A549 treated with CORT108297 at 1 μM for 4 hours (cell line): Measurements from ENCODE around the gene NME4. TPM values are rescaled to one million over a fixed set of nuclear protein-coding genes. Genes with fewer than 3 reads are reported as not detected.

Source experiments
- total RNA-seq: library from RNA; stranded (reverse); fragments of 200-300 nt; extraction: Qiagen RNA extraction; gene quantifications from 5 replicates; pipeline ENCODE4 v1.2.3, GENCODE V29; 2022

The NME4 gene
- 274 to 468 TPM (median 443 TPM) in 5 replicates for total RNA-seq

DNA sequence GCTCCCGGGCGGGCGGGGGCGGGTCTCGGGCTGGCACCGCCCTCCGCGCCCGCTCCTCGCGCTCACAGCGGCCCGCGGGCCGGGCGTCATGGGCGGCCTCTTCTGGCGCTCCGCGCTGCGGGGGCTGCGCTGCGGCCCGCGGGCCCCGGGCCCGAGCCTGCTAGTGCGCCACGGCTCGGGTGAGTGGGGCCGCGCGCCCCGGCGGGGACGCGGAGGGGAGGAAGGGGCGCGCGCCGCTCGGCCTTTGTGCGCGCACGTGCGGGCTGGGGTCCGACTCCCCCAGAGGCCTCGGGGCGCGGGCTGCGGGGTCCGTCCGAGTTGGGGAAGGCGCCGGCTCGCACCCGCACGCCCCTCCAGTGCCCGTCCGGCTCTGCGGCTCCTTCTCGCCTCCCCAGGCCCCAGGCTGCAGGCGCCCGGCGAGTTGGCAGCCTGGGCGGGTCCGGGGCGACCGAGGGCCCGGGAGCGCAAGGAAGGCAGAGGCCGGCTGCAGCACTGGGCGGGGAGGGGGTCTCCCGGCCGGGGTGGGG lies at the start of gene NME4:
Gene NME4, plus strand, starts transcription at position 65 of the 527 bp plus-strand sequence. Its CDS starts 24 bp downstream, at position 89.

DNA sequence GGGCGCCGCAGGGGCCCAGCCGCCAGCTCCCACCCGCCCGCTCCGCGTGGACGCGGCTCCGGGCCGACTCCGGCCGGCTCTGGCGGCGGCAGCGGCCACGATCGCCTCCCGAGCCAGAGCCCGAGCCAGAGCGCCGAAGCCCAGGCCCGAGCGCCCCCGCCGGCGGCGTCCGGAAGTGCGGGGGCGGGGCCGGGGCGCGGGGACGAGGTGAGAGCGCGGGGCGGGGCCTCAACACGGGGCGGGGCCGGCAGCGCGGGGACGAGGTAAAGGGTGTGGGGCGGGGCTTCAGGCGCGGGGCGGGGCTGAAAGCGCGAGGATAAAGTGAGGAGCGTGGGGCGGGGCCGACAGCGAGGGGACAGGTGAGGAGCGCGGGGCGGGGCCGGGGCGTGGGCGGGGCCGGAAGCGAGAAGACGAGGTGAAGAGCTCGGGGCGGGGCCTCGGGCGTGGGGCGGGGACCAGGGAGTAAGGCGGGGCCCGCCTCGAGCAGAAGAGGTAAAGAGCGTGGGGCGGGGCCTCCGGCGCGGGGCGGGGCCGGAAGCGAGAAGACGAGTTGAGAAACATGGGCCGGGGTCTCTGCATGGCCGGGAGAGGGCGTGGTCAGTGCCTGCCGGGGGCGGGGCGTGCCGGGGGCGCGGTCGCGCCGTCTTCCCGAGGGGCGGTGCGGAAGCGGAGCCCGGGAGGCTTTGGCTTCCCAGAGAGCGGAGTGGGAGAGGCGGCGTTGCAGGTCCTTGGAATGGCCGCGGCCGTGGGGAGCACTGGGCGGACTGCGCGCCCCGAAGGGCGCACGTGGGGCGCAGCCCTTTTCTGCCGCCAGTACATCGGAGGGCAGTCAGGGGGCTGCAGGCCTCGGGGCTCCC lies 44.2 kb upstream of the NME4 start, which contains the start of gene AXIN1:
Gene AXIN1, minus strand, starts transcription at position 177 of the 857 bp plus-strand sequence. CDS start 5,698 bp downstream, outside the sequence.

DNA sequence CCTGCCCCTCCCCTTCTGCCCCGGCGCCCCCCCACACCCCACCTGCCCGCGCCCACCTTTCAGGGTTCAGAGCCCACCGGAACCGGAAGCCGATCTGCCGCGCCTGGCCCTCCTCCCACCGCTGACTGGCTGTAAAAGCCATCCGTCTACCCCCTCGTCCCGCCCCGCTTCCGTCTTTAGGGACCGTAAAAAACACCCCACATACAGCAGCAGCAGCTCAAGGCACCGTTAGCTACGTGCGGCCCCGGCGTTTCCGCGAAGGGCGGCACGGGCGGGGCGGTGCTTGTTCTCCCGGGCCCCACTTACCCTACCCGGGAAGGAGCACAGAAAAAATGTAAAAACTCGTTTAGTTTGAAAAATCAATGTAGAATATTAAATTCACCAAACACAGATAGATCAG lies 26.6 kb upstream of the NME4 start, which contains the start of gene MRPL28:
Gene MRPL28, minus strand, starts transcription at position 96 of the 400 bp plus-strand sequence. CDS start 320 bp downstream, outside the sequence.

DNA sequence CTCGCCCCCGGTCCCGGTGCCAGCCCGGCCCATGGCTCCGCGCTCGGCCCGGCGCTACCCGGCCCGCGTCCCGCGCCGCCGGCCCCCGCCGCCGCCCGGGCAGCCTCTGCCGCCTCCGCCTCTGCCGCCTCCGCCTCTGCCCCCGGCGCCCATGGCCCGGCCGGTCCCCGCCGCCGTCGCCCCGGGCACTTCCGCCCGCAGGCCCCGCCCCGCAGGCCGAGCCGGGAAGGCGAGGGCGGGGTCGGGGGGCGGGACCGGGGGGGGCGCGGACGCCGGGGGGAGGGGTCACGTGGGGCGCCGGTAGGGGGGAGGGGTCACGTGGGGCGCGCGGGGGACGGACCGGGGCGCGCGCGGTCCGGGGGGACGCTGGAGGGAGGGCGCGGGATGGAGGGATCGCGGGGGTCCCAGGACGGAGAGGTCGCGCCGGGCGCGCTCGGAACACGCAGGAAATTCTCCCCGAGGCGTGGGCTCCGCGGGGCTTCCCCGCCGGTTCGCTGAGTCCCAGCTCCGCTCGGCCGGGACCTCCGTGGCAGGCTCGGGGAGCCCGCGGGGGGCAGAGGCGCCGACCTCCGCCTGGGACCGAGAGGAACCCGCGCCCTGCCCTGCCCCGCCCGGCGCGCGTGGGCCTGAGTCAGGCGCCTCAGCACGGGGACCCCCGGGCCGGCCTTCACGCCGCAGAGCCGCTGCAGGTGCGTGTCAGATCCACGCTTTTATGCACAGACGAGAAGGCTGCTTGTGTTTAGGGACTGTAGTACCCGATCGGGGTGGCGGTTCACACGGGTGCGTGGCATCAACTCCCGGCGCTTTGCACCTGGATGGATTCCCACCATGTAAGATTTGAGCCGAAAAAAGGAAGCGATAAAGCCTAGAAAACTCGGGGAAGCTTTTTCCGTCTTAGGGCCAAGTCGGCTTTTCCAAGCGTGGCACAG lies 14.9 kb upstream of the NME4 start, which contains the start of gene PGAP6:
Gene PGAP6, minus strand, starts transcription at position 190 of the 929 bp plus-strand sequence. Its CDS starts 157 bp downstream, at position 33.

DNA sequence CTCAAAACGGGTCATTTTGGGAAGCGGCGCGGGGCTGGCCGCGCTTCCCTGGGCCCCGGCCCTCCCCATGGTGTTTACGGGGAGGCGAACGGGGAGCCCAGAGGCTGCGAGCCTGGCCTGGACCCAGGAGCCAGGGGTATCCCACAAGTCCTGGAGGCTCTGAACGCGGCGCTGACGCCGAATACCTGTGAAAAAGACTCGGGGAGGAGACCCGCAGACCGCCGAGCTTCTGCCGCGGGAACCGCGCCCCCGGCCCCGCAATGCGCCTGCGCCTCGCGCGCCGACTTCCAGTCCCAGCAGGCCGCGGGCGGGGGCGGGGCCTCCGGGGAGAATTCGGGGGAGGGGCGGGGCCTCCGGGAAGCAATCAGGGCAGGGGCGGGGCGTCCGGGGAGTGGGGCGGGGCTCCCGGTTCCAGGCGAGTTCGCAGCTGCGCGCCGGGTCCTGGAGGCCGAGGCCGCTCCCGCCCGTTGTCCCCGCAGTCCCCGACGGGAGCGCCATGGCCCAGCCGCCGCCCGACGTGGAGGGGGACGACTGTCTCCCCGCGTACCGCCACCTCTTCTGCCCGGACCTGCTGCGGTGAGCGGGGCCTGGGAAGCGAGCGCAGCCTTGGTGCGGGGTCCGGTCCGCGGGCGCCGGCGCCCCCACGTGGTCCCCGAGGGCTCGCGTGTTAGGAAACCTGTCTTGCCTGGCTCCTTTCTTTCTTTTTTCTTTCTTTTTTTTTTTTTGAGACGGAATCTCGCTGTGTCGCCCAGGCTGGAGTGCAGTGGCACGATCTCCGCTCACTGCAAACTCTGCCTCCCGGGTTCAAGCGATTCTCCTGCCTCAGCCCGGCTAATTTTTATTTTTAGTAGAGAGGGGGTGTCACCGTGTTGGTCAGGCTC lies 4.7 kb downstream of the NME4 start, which contains the start of gene DECR2:
Gene DECR2, plus strand, starts transcription at position 418 of the 881 bp plus-strand sequence. Its CDS starts 79 bp downstream, at position 497.

DNA sequence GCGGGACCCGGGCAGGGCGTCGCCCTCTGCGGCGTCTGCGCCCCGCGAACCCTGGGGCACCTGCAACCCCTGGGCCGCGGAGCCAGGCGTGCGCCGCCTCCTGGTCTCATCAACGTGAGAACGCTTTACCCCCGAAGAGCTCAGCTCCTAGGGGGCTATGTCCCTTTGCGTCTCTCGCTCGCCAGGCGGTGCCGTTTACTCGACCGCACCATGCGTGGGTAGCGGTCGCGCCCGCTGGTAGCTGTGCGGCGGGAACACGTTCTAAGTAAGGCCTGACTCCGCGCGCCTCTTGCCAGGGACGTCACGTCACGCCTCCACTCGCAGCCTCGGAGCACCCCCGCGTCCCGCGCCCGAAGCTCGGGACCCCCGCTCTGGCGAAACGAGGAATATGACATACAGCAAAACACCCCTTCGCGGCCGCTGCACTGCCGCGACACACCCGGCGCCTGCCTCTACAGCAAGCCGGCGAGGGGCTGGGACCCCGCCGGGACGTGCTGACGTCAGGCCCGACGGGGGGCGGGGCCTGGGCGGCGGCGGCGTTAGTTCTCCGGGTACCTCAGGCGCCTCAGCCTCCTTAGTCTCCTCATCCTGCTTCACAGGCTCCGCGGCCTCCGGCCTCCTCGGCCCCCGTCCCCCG lies 28.2 kb downstream of the NME4 start, which contains the start of gene RAB11FIP3:
Gene RAB11FIP3, plus strand, starts transcription at position 568 of the 637 bp plus-strand sequence. CDS start 358 bp downstream, outside the sequence.

Other genes with a start within 250 kb of the NME4 start
- 0.14 TPM in 1 of 5 replicates, not detected in the others for gene HBZ, start 244.6 kb upstream of the NME4 start, total RNA-seq
- not detected in 5 replicates for gene HBM, start 231.2 kb upstream of the NME4 start, total RNA-seq
- 0.24 to 0.60 TPM (median 0.47 TPM) in 4 of 5 replicates, not detected in the other for gene HBA2, start 224.3 kb upstream of the NME4 start, total RNA-seq
- 0.78 to 1.9 TPM (median 1.1 TPM) in 5 replicates for gene HBA1, start 220.5 kb upstream of the NME4 start, total RNA-seq
- gene HBQ1, start 216.7 kb upstream of the NME4 start, total RNA-seq = 4.4 to 9.2 TPM (median 6.8 TPM) in 5 replicates
- 48.6 to 54.3 TPM (median 52.6 TPM) in 5 replicates for gene LUC7L, start 167.8 kb upstream of the NME4 start, total RNA-seq
- gene FAM234A, start 162.4 kb upstream of the NME4 start, total RNA-seq = 44.1 to 50.9 TPM (median 47.7 TPM) in 5 replicates
- 3.5 to 5.6 TPM (median 5.3 TPM) in 5 replicates for gene RGS11, start 121.3 kb upstream of the NME4 start, total RNA-seq
- 2.4 to 3.5 TPM (median 3.3 TPM) in 5 replicates for gene ARHGDIG, start 116.6 kb upstream of the NME4 start, total RNA-seq
- 0.42 to 0.74 TPM (median 0.48 TPM) in 5 replicates for gene PDIA2, start 114.0 kb upstream of the NME4 start, total RNA-seq
- 26.1 to 36.7 TPM (median 35.3 TPM) in 5 replicates for gene AXIN1, start 44.5 kb upstream of the NME4 start, total RNA-seq
- 122 to 138 TPM (median 130 TPM) in 5 replicates for gene MRPL28, start 26.7 kb upstream of the NME4 start, total RNA-seq
- gene PGAP6, start 15.2 kb upstream of the NME4 start, total RNA-seq = 25.0 to 40.2 TPM (median 40.2 TPM) in 5 replicates
- gene DECR2, start 4.7 kb downstream of the NME4 start, total RNA-seq = 19.7 to 30.5 TPM (median 29.6 TPM) in 5 replicates
- 19.3 to 25.6 TPM (median 21.6 TPM) in 5 replicates for gene RAB11FIP3, start 28.4 kb downstream of the NME4 start, total RNA-seq
- 43.1 to 85.3 TPM (median 79.8 TPM) in 5 replicates for gene CAPN15, start 130.5 kb downstream of the NME4 start, total RNA-seq
- gene PRR35, start 163.2 kb downstream of the NME4 start, total RNA-seq = 0.11 to 0.21 TPM (median 0.16 TPM) in 5 replicates
- 0.18 to 0.31 TPM (median 0.23 TPM) in 5 replicates for gene NHLRC4, start 169.8 kb downstream of the NME4 start, total RNA-seq
- gene PIGQ, start 172.8 kb downstream of the NME4 start, total RNA-seq = 29.7 to 46.5 TPM (median 42.0 TPM) in 5 replicates
- 13.6 to 21.0 TPM (median 19.8 TPM) in 5 replicates for gene RAB40C, start 192.9 kb downstream of the NME4 start, total RNA-seq
- 0.10 to 0.22 TPM (median 0.17 TPM) in 5 replicates for gene WFIKKN1, start 233.8 kb downstream of the NME4 start, total RNA-seq
- 80.2 to 152 TPM (median 145 TPM) in 5 replicates for gene METTL26, start 239.1 kb downstream of the NME4 start, total RNA-seq
- 18.9 to 46.8 TPM (median 43.8 TPM) in 5 replicates for gene MCRIP2, start 244.6 kb downstream of the NME4 start, total RNA-seq